Parathyroid adenoma (tissue), 2 donors: ENCODE results near the gene TSPAN7.

Experiments used
- H2AFZ ChIP-seq: fragments of 300-600 bp; sonication (generic); one replicate; pipeline ENCODE4 v1.7.0; 2017; ENCODE audit warnings: antibody characterized with exemption, mild to moderate bottlenecking
- H3K27ac ChIP-seq: fragments of 300-600 bp; sonication (generic); one replicate; pipeline ENCODE4 v1.7.0; 2017
- H3K27me3 ChIP-seq: fragments of 300-600 bp; sonication (generic); one replicate; pipeline ENCODE4 v1.7.0; 2017; ENCODE audit warnings: low read length; ENCODE audit not compliant: control insufficient read depth, insufficient read depth
- H3K36me3 ChIP-seq: fragments of 300-600 bp; sonication (generic); one replicate; pipeline ENCODE4 v1.7.0; 2017; ENCODE audit warnings: low read length; ENCODE audit not compliant: control insufficient read depth, insufficient read depth
- H3K4me1 ChIP-seq: fragments of 300-600 bp; sonication (generic); one replicate; pipeline ENCODE4 v1.7.0; 2017; ENCODE audit warnings: control low read depth
- H3K4me2 ChIP-seq: fragments of 300-600 bp; sonication (generic); one replicate; pipeline ENCODE4 v1.7.0; 2017; ENCODE audit warnings: low read length
- H3K4me3 ChIP-seq: fragments of 300-600 bp; sonication (generic); one replicate; pipeline ENCODE4 v1.7.0; 2017; ENCODE audit warnings: low read depth, low read length
- H3K79me2 ChIP-seq: fragments of 300-600 bp; sonication (generic); one replicate; pipeline ENCODE4 v1.7.0; 2017; ENCODE audit warnings: control low read depth
- H3K9ac ChIP-seq: fragments of 300-600 bp; sonication (generic); one replicate; pipeline ENCODE4 v1.7.0; 2017; ENCODE audit warnings: mild to moderate bottlenecking
- H3K9me3 ChIP-seq: fragments of 300-600 bp; sonication (generic); one replicate; pipeline ENCODE4 v1.7.0; 2017; ENCODE audit warnings: low read length; ENCODE audit not compliant: control insufficient read depth
- CTCF ChIP-seq: fragments of 300-600 bp; sonication (generic); IDR thresholded peaks from one replicate; pipeline ENCODE4 v1.7.0; 2017; ENCODE audit warnings: antibody characterized with exemption, mild to moderate bottlenecking
- donor health status: primary hyperparathyroidism.

The TSPAN7 gene

GRCh38 chrX:38570396-38570795 is 9.1 kb downstream of the TSPAN7 start:
- Histone ChIP-seq H3K4me2 (no peak overlapping the region), H3K9me3 (no peaks in the 10 kb centered on the region), H3K36me3 (no peaks in the 10 kb centered on the region), H3K27me3 (no peaks in the 10 kb centered on the region), H3K4me3 (no peak overlapping the region), H3K9ac (no peak overlapping the region), H3K4me1 (no peaks in the 10 kb centered on the region), H3K27ac (no peak overlapping the region), H2AFZ (no peak overlapping the region), H3K79me2 (no peaks in the 10 kb centered on the region)
- no peak for TF ChIP-seq CTCF

GRCh38 chrX:38571058-38571457 is 9.7 kb downstream of the TSPAN7 start:
- Histone ChIP-seq H3K27me3 (no peaks in the 10 kb centered on the region), H2AFZ (no peak overlapping the region), H3K36me3 (no peaks in the 10 kb centered on the region), H3K9ac (no peak overlapping the region), H3K27ac (no peak overlapping the region), H3K4me2 (no peak overlapping the region), H3K4me1 (no peaks in the 10 kb centered on the region), H3K79me2 (no peaks in the 10 kb centered on the region), H3K4me3 (no peak overlapping the region), H3K9me3 (no peaks in the 10 kb centered on the region)
- no peak for TF ChIP-seq CTCF

- Histone ChIP-seq H3K9me3 (no peaks in the 10 kb centered on the region), H3K27me3 (no peaks in the 10 kb centered on the region), H3K27ac (no peak overlapping the region), H3K4me1 (no peaks in the 10 kb centered on the region), H3K36me3 (no peaks in the 10 kb centered on the region), H2AFZ (no peak overlapping the region), H3K4me3 (no peak overlapping the region), H3K4me2 (no peak overlapping the region), H3K79me2 (no peaks in the 10 kb centered on the region), H3K9ac (no peak overlapping the region)
- no peak for TF ChIP-seq CTCF
These were observed 13.5 kb downstream of the TSPAN7 start for GRCh38 chrX:38574858-38575257.

GRCh38 chrX:38575888-38576287 is 14.5 kb downstream of the TSPAN7 start:
- H3K27me3 ChIP-seq: no peaks in the 10 kb centered on the region
- no peak overlapping the region for H2AFZ ChIP-seq
- no peaks in the 10 kb centered on the region for H3K4me1 ChIP-seq
- no peak overlapping the region for H3K9ac ChIP-seq
- no peak for TF ChIP-seq CTCF
- no peaks in the 10 kb centered on the region for H3K36me3 ChIP-seq
- H3K9me3 ChIP-seq: no peaks in the 10 kb centered on the region
- no peak overlapping the region for H3K4me3 ChIP-seq
- H3K79me2 ChIP-seq: no peaks in the 10 kb centered on the region
- H3K4me2 ChIP-seq: no peak overlapping the region
- no peak overlapping the region for H3K27ac ChIP-seq

GRCh38 chrX:38577738-38578137 is 16.4 kb downstream of the TSPAN7 start:
- no peaks in the 10 kb centered on the region for H3K79me2 ChIP-seq
- TF ChIP-seq CTCF: no peak
- H3K27ac ChIP-seq: no peak overlapping the region
- no peak overlapping the region for H3K4me2 ChIP-seq
- no peak overlapping the region for H2AFZ ChIP-seq
- no peaks in the 10 kb centered on the region for H3K36me3 ChIP-seq
- H3K27me3 ChIP-seq: no peaks in the 10 kb centered on the region
- H3K4me1 ChIP-seq: no peaks in the 10 kb centered on the region
- H3K9me3 ChIP-seq: no peaks in the 10 kb centered on the region
- no peak overlapping the region for H3K9ac ChIP-seq
- no peak overlapping the region for H3K4me3 ChIP-seq
